Stimulated activated naive B cell treated with anti-CD40 and anti-IgM and Interleukin-4, amounts not matched to agents 10 μg/mL and 1 μg/mL and 100 μg/mL, for 72 hours (primary cell): ENCODE data around the gene KIF6.

Experiments used
- ATAC-seq, 2 donors: fragments of 150-1000 bp; cut with Tn5 transposase; replicated peaks; 2 replicates each; pipeline ENCODE4 v1.10.0; 2021; ENCODE audit warnings: moderate library complexity in 1 of 2
- DNase-seq: peaks from one replicate; pipeline ENCODE4 v3.0.0; 2021
- H3K27ac Mint-ChIP-seq: one replicate; pipeline ENCODE4 v1.8.0; 2022; ENCODE audit warnings: mild to moderate bottlenecking, mixed read lengths
- H3K27me3 Mint-ChIP-seq, 2 donors: one replicate each; pipeline ENCODE4 v1.8.0; 2022; ENCODE audit warnings: mixed read lengths in 2 of 2
- H3K36me3 Mint-ChIP-seq, 2 donors: one replicate each; pipeline ENCODE4 v1.8.0; 2022; ENCODE audit warnings: mixed read lengths in 2 of 2, mild to moderate bottlenecking in 1 of 2
- H3K4me1 Mint-ChIP-seq, 2 donors: one replicate each; pipeline ENCODE4 v1.8.0; 2022; ENCODE audit warnings: mixed read lengths in 2 of 2, mild to moderate bottlenecking in 1 of 2
- H3K4me3 Mint-ChIP-seq, 2 donors: one replicate each; pipeline ENCODE4 v1.8.0; 2022; ENCODE audit warnings: mild to moderate bottlenecking in 2 of 2, mixed read lengths in 2 of 2, moderate library complexity in 1 of 2
- H3K9me3 Mint-ChIP-seq, 2 donors: one replicate each; pipeline ENCODE4 v1.8.0; 2022; ENCODE audit warnings: mixed read lengths in 2 of 2, mild to moderate bottlenecking in 1 of 2

Gene KIF6

GRCh38 chr6:39615622-39616021 is 109.6 kb downstream of the KIF6 start:
- Mint-ChIP-seq H3K27me3 (peaks cover 7 to 10% of the 10 kb centered on the region in 2 donors), H3K4me3 (no peak overlapping the region), H3K36me3 (no peaks in the 10 kb centered on the region), H3K9me3 (no peaks in the 10 kb centered on the region), H3K4me1 (no peaks in the 10 kb centered on the region), H3K27ac (no peak overlapping the region)
- ATAC-seq, result no peak
- no peak for DNase-seq

GRCh38 chr6:39614393-39614950 is 110.7 kb downstream of the KIF6 start:
- H3K9me3 Mint-ChIP-seq, result no peaks in the 10 kb centered on the region
- H3K36me3 Mint-ChIP-seq, result no peaks in the 10 kb centered on the region
- ATAC-seq (no peak), DNase-seq (no peak)
- no peak overlapping the region for H3K27ac Mint-ChIP-seq
- no peaks in the 10 kb centered on the region for H3K4me1 Mint-ChIP-seq
- no peak overlapping the region for H3K4me3 Mint-ChIP-seq
- peaks cover 7 to 13% of the 10 kb centered on the region in 2 donors for H3K27me3 Mint-ChIP-seq

- DNase-seq (no peak), ATAC-seq (no peak)
Observed at GRCh38 chr6:39610221-39610620, 115.0 kb downstream of the KIF6 start.

GRCh38 chr6:39608652-39609345 is 116.4 kb downstream of the KIF6 start:
- Mint-ChIP-seq H3K27ac (no peak overlapping the region), H3K4me3 (no peak overlapping the region), H3K27me3 (peaks cover 23 to 32% of the 10 kb centered on the region in 2 donors), H3K36me3 (no peaks in the 10 kb centered on the region), H3K9me3 (no peaks in the 10 kb centered on the region), H3K4me1 (peaks cover 5 to 7% of the 10 kb centered on the region in 2 donors)
- ATAC-seq (peak; percentile 27 to 36), DNase-seq (no peak)

More at GRCh38 chr6:39610221-39610620, 115.0 kb downstream of the KIF6 start:
- Mint-ChIP-seq H3K4me1 (peaks cover 5 to 7% of the 10 kb centered on the region in 2 donors), H3K36me3 (no peaks in the 10 kb centered on the region), H3K27me3 (peaks cover 20 to 28% of the 10 kb centered on the region in 2 donors), H3K4me3 (no peak overlapping the region), H3K9me3 (no peaks in the 10 kb centered on the region), H3K27ac (no peak overlapping the region)

- no peaks in the 10 kb centered on the region for H3K4me1 Mint-ChIP-seq
- no peak for DNase-seq
- peaks cover 0 to 5% of the 10 kb centered on the region in 2 donors for H3K9me3 Mint-ChIP-seq
- no peaks in the 10 kb centered on the region for H3K36me3 Mint-ChIP-seq
- peaks cover 26 to 34% of the 10 kb centered on the region in 2 donors for H3K27me3 Mint-ChIP-seq
- ATAC-seq, result no peak
- H3K4me3 Mint-ChIP-seq, result no peak overlapping the region
- no peak overlapping the region for H3K27ac Mint-ChIP-seq
Observed at GRCh38 chr6:39602601-39603519, 122.3 kb downstream of the KIF6 start.

- Mint-ChIP-seq H3K27me3 (peaks cover 32 to 38% of the 10 kb centered on the region in 2 donors), H3K27ac (no peak overlapping the region), H3K4me1 (no peaks in the 10 kb centered on the region), H3K36me3 (no peaks in the 10 kb centered on the region), H3K4me3 (no peak overlapping the region), H3K9me3 (peaks cover 0 to 6% of the 10 kb centered on the region in 2 donors)
- no peak for DNase-seq
- no peak for ATAC-seq
Observed at GRCh38 chr6:39599973-39600372, 125.2 kb downstream of the KIF6 start.

- Mint-ChIP-seq H3K4me1 (no peaks in the 10 kb centered on the region), H3K36me3 (no peaks in the 10 kb centered on the region), H3K27ac (no peak overlapping the region), H3K4me3 (no peak overlapping the region), H3K9me3 (peaks cover 0 to 6% of the 10 kb centered on the region in 2 donors), H3K27me3 (peaks cover 32 to 39% of the 10 kb centered on the region in 2 donors)
- DNase-seq, result no peak
- no peak for ATAC-seq
Observed at GRCh38 chr6:39599341-39599740, 125.9 kb downstream of the KIF6 start.

- no peaks in the 10 kb centered on the region for H3K4me1 Mint-ChIP-seq
- no peaks in the 10 kb centered on the region for H3K36me3 Mint-ChIP-seq
- no peak overlapping the region for H3K27ac Mint-ChIP-seq
- DNase-seq (no peak), ATAC-seq (no peak)
- no peak overlapping the region for H3K4me3 Mint-ChIP-seq
- H3K27me3 Mint-ChIP-seq, result peaks cover 23 to 29% of the 10 kb centered on the region in 2 donors
- peaks cover 0 to 2% of the 10 kb centered on the region in 2 donors for H3K9me3 Mint-ChIP-seq
Observed at GRCh38 chr6:39594285-39594684, 130.9 kb downstream of the KIF6 start.

GRCh38 chr6:39593646-39594045 is 131.6 kb downstream of the KIF6 start:
- DNase-seq, result no peak
- Mint-ChIP-seq H3K9me3 (peaks cover 0 to 2% of the 10 kb centered on the region in 2 donors), H3K27me3 (peaks cover 23 to 29% of the 10 kb centered on the region in 2 donors), H3K4me1 (no peaks in the 10 kb centered on the region), H3K27ac (no peak overlapping the region), H3K36me3 (no peaks in the 10 kb centered on the region), H3K4me3 (no peak overlapping the region)
- no peak for ATAC-seq

GRCh38 chr6:39590871-39591393 is 134.3 kb downstream of the KIF6 start:
- H3K27me3 Mint-ChIP-seq, result peaks cover 16 to 20% of the 10 kb centered on the region in 2 donors
- ATAC-seq (no peak), DNase-seq (no peak)
- H3K4me1 Mint-ChIP-seq, result no peaks in the 10 kb centered on the region
- no peaks in the 10 kb centered on the region for H3K36me3 Mint-ChIP-seq
- H3K4me3 Mint-ChIP-seq, result no peak overlapping the region
- no peaks in the 10 kb centered on the region for H3K9me3 Mint-ChIP-seq
- H3K27ac Mint-ChIP-seq, result no peak overlapping the region

- Mint-ChIP-seq H3K4me1 (no peaks in the 10 kb centered on the region), H3K4me3 (no peak overlapping the region), H3K27me3 (peaks cover 8 to 16% of the 10 kb centered on the region in 2 donors), H3K36me3 (no peaks in the 10 kb centered on the region), H3K9me3 (no peaks in the 10 kb centered on the region), H3K27ac (no peak overlapping the region)
- no peak for DNase-seq
- no peak for ATAC-seq
Observed at GRCh38 chr6:39587080-39587479, 138.1 kb downstream of the KIF6 start.

GRCh38 chr6:39585641-39586040 is 139.6 kb downstream of the KIF6 start:
- no peak overlapping the region for H3K4me3 Mint-ChIP-seq
- no peaks in the 10 kb centered on the region for H3K4me1 Mint-ChIP-seq

GRCh38 chr6:39577446-39578165 is 147.6 kb downstream of the KIF6 start:
- no peak overlapping the region for H3K4me3 Mint-ChIP-seq
- no peaks in the 10 kb centered on the region for H3K4me1 Mint-ChIP-seq
- ATAC-seq, result no peak
- no peak for DNase-seq
- H3K9me3 Mint-ChIP-seq, result no peaks in the 10 kb centered on the region
- H3K27ac Mint-ChIP-seq, result no peak overlapping the region
- H3K27me3 Mint-ChIP-seq, result peaks cover 10 to 14% of the 10 kb centered on the region in 2 donors
- no peaks in the 10 kb centered on the region for H3K36me3 Mint-ChIP-seq

More at GRCh38 chr6:39585641-39586040, 139.6 kb downstream of the KIF6 start:
- no peak for ATAC-seq
- Mint-ChIP-seq H3K27me3 (peaks cover 5 to 16% of the 10 kb centered on the region in 2 donors), H3K27ac (no peak overlapping the region), H3K36me3 (no peaks in the 10 kb centered on the region), H3K9me3 (no peaks in the 10 kb centered on the region)
- no peak for DNase-seq
